Neural cell (in vitro differentiated cells): Measurements from ENCODE around the gene URB1. TPM values are rescaled to one million over a fixed set of nuclear protein-coding genes. Genes with fewer than 3 reads are reported as not detected.

Experiments used
- H2AFZ ChIP-seq: fragments of 200-600, 300-800 bp; sonication (generic), shearing (Covaris generic); 2 replicates; pipeline ENCODE4 v1.6.0; 2014; ENCODE audit warnings: low read depth, mild to moderate bottlenecking, antibody characterized with exemption, low read length, moderate library complexity
- H3F3A ChIP-seq: fragments of 200-600 bp; shearing (Covaris generic); 2 replicates; pipeline ENCODE4 v1.6.1; 2016; ENCODE audit warnings: mild to moderate bottlenecking, moderate library complexity, mixed read lengths, antibody characterized with exemption, low read length; ENCODE audit not compliant: insufficient read depth, poor library complexity, severe bottlenecking
- H3K27ac ChIP-seq: fragments of 200-600, 300-800 bp; sonication (generic), shearing (Covaris generic); 2 replicates; pipeline ENCODE4 v1.5.1; 2014; ENCODE audit warnings: mild to moderate bottlenecking, low read length, moderate library complexity
- H3K27me3 ChIP-seq: fragments of 300-800, 200-600 bp; sonication (generic), shearing (Covaris generic); 2 replicates; pipeline ENCODE4 v1.6.0; 2014; ENCODE audit warnings: mild to moderate bottlenecking, low read depth, low read length, moderate library complexity; ENCODE audit not compliant: insufficient read depth
- H3K36me3 ChIP-seq: fragments of 300-800, 200-600 bp; sonication (generic), shearing (Covaris generic); 2 replicates; pipeline ENCODE4 v1.5.1; 2014; ENCODE audit warnings: mild to moderate bottlenecking, antibody characterized with exemption, low read length, moderate library complexity; ENCODE audit not compliant: insufficient read depth
- H3K4me2 ChIP-seq: fragments of 300-800, 200-600 bp; sonication (generic), shearing (Covaris generic); 2 replicates; pipeline ENCODE4 v1.6.0; 2014; ENCODE audit warnings: mild to moderate bottlenecking, low read length
- H3K4me3 ChIP-seq: fragments of 300-800, 200-600 bp; sonication (generic), shearing (Covaris generic); 2 replicates; pipeline ENCODE4 v1.5.1; 2014; ENCODE audit warnings: mild to moderate bottlenecking, low read length, moderate library complexity
- H3K79me2 ChIP-seq: fragments of 200-600 bp; shearing (Covaris generic); replicated peaks from 2 replicates; pipeline ENCODE4 v1.6.0; 2014; ENCODE audit warnings: mild to moderate bottlenecking, low read length, moderate library complexity; ENCODE audit not compliant: insufficient read depth
- H3K9ac ChIP-seq: fragments of 300-800, 200-600 bp; sonication (generic), shearing (Covaris generic); 2 replicates; pipeline ENCODE4 v1.6.1; 2016; ENCODE audit warnings: mild to moderate bottlenecking, low read length, mixed read lengths
- H3K9me2 ChIP-seq: fragments of 200-600 bp; shearing (Covaris generic); 2 replicates; pipeline ENCODE4 v1.6.1; 2016; ENCODE audit warnings: mild to moderate bottlenecking, low read length, mixed read lengths; ENCODE audit not compliant: insufficient read depth
- H3K9me3 ChIP-seq: fragments of 200-600, 300-800 bp; sonication (generic), shearing (Covaris generic); 2 replicates; pipeline ENCODE4 v1.6.1; 2016; ENCODE audit warnings: mild to moderate bottlenecking, mixed run types, low read length, moderate library complexity, mixed read lengths
- H4K20me1 ChIP-seq: fragments of 200-600 bp; shearing (Covaris generic); 2 replicates; pipeline ENCODE4 v1.6.1; 2016; ENCODE audit warnings: mild to moderate bottlenecking, mixed run types; ENCODE audit not compliant: insufficient read depth
- CTCF ChIP-seq: fragments of 450-650 bp; IDR thresholded peaks from 2 replicates; pipeline ENCODE4 v1.5.1; 2014; ENCODE audit warnings: antibody characterized with exemption, mild to moderate bottlenecking, moderate library complexity; ENCODE audit not compliant: poor library complexity, severe bottlenecking
- EP300 ChIP-seq: fragments of 450-650 bp; conservative IDR thresholded peaks from 2 replicates; pipeline ENCODE4 v1.6.1; 2014; ENCODE audit warnings: antibody characterized with exemption, mild to moderate bottlenecking, moderate library complexity; ENCODE audit not compliant: poor library complexity, severe bottlenecking
- EZH2 ChIP-seq: fragments of 200-600, 300-800 bp; shearing (Covaris generic), sonication (generic); IDR thresholded peaks from 2 replicates; pipeline ENCODE4 v1.6.1; 2014; ENCODE audit warnings: antibody characterized with exemption, low read length, borderline replicate concordance, mild to moderate bottlenecking; ENCODE audit not compliant: insufficient read depth, poor library complexity, severe bottlenecking
- MXI1 ChIP-seq: fragments of 450-650 bp; conservative IDR thresholded peaks from 2 replicates; pipeline ENCODE4 v1.6.1; 2014; ENCODE audit warnings: antibody characterized with exemption, mild to moderate bottlenecking; ENCODE audit not compliant: poor library complexity, severe bottlenecking
- POLR2AphosphoS5 ChIP-seq: IDR thresholded peaks from 2 replicates; pipeline ENCODE4 v1.6.1; 2012
- RAD21 ChIP-seq: fragments of 450-650 bp; conservative IDR thresholded peaks from 2 replicates; pipeline ENCODE4 v1.6.1; 2014; ENCODE audit warnings: antibody characterized with exemption, mild to moderate bottlenecking, moderate library complexity
- REST ChIP-seq: IDR thresholded peaks from 2 replicates; pipeline ENCODE4 v1.6.1; 2012; ENCODE audit warnings: borderline replicate concordance
- SMC3 ChIP-seq: fragments of 450-650 bp; conservative IDR thresholded peaks from 2 replicates; pipeline ENCODE4 v1.6.1; 2014; ENCODE audit warnings: antibody characterized with exemption, mild to moderate bottlenecking, moderate library complexity; ENCODE audit not compliant: poor library complexity
- TAF1 ChIP-seq: IDR thresholded peaks from 2 replicates; pipeline ENCODE4 v1.6.1; 2012; ENCODE audit warnings: low read depth
- polyA plus RNA-seq: library from polyadenylated mRNA; depleted of rRNA; stranded (reverse); fragments of >200 nt; gene quantifications from 2 replicates; pipeline ENCODE4 v1.2.3, GENCODE V29; 2014

URB1 gene
- polyA plus RNA-seq, 1 donor from 2014 or later: 4.4 TPM

GRCh38 chr21:32325706-32326105 is 67.1 kb downstream of the URB1 start:
- Histone ChIP-seq H3K9me3 (no peaks in the 10 kb centered on the region), H3K79me2 (no peaks in the 10 kb centered on the region), H3F3A (no peaks in the 10 kb centered on the region), H2AFZ (no peak overlapping the region), H3K9me2 (no peaks in the 10 kb centered on the region), H3K4me3 (no peak overlapping the region), H3K4me2 (no peak overlapping the region), H3K9ac (no peak overlapping the region), H4K20me1 (no peaks in the 10 kb centered on the region), H3K36me3 (peaks cover 10% of the 10 kb centered on the region), H3K27me3 (no peaks in the 10 kb centered on the region), H3K27ac (no peak overlapping the region)
- no peak for TF ChIP-seq EZH2
- no peak for TF ChIP-seq POLR2AphosphoS5
- no peak for TF ChIP-seq MXI1
- TF ChIP-seq TAF1: no peak
- no peak for TF ChIP-seq CTCF
- TF ChIP-seq RAD21: no peak
- TF ChIP-seq EP300: no peak
- no peak for TF ChIP-seq REST
- TF ChIP-seq SMC3: no peak

- Histone ChIP-seq H3K9me3 (no peaks in the 10 kb centered on the region), H3K27me3 (no peaks in the 10 kb centered on the region), H3K4me2 (no peak overlapping the region), H3K4me3 (no peak overlapping the region), H3F3A (no peaks in the 10 kb centered on the region), H3K36me3 (peaks cover 10% of the 10 kb centered on the region), H3K9me2 (no peaks in the 10 kb centered on the region), H3K79me2 (no peaks in the 10 kb centered on the region), H4K20me1 (no peaks in the 10 kb centered on the region), H3K27ac (no peak overlapping the region), H2AFZ (no peak overlapping the region), H3K9ac (no peak overlapping the region)
- TF ChIP-seq EZH2: no peak
- no peak for TF ChIP-seq MXI1
- no peak for TF ChIP-seq EP300
- TF ChIP-seq SMC3: no peak
- no peak for TF ChIP-seq POLR2AphosphoS5
- no peak for TF ChIP-seq RAD21
- no peak for TF ChIP-seq TAF1
- TF ChIP-seq REST: no peak
- no peak for TF ChIP-seq CTCF
Observed at GRCh38 chr21:32322676-32323075, 70.1 kb downstream of the URB1 start.
